Measurements from ENCODE around the gene RPL41.
"Not testable (repeated sequence)": the region's sequence is repeated elsewhere in the genome, so short reads cannot be mapped to it uniquely, and the experiment has no call there.

Gene RPL41

GRCh38 chr12:56154818-56155217 is 38.4 kb downstream of the RPL41 start:
- no peak for DNase-seq (ENCODE audit: low spot score)

DNA sequence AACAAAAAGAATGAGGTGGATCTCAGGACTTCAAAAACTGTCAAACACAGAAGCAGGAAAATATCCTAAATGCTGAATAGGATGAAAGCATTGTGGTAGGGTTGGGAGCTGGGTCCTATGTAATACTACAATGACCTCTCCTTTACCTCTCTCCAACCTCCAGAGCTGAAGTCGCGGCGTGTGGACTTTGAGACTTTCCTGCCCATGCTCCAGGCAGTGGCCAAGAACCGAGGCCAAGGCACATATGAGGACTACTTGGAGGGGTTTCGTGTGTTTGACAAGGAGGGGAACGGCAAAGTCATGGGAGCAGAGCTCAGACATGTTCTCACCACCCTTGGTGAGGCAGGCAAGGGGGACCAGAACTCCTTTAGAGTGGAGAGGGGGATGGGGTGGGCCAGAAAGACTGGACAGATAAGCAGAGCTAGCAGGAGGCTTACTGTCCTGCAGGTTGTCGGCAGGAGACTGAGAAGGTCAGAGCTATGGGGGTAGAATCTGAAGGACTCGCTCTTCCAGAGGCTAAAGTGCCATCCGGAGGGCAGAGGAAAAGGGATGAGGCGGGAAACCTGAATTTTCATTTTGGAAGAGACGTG is 38.9 kb downstream of the RPL41 start:
- DNase-seq (ENCODE audit: low spot score): no peak

- DNase-seq (ENCODE audit: low spot score): not testable (repeated sequence)
Observed at GRCh38 chr12:56156464-56157200, 40.2 kb downstream of the RPL41 start.

DNA sequence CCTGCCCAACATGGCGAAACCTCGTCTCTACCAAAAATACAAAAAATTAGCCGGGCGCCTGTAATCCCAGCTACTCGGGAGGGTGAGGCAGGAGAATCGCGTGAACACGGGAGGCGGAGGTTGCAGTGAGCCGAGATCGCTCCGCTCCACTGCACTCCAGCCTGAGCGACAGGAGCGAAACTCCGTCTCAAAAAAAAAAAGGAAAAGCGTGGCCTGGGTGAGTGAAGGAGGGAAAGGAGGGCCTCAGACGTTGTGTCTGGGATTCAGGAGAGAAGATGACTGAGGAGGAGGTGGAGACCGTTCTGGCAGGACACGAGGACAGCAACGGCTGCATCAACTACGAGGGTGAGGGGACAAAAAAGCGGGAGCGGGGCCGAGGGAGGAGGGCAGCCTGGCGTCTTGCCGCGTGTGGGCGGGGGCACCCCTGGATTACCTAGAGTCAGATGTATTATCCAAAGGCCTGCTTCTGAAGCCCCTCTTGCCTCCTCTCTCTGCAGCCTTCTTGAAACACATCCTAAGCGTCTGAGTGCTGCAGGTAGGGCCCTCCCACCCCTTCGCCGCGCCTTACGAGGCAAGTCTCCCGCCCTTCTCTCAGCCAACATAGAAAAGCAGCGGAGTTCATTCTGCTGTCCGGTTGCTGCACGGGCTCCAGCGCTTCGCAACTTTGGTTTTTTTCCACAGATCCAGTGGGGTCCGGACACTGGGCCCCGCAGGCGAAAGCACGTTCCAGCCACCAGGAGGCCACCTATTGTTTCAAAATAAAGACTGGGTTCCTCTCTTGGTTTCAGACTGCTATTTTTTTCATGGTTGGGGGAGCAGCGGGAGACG is 41.0 kb downstream of the RPL41 start:
- peak; percentile 87 for DNase-seq (ENCODE audit: low spot score)

GRCh38 chr12:56158029-56158925 is 41.8 kb downstream of the RPL41 start, which contains the start of gene MYL6:
MYL6 (plus strand) TSS chr12:56158359; CDS start chr12:56158402, 43 bp downstream.
- peak; percentile 98 for DNase-seq (ENCODE audit: low spot score)

- DNase-seq (ENCODE audit: low spot score): peak; percentile 55
Observed at GRCh38 chr12:56158926-56159461, 42.6 kb downstream of the RPL41 start.

- DNase-seq (ENCODE audit: low spot score): no peak
Observed at GRCh38 chr12:56159482-56160192, 43.2 kb downstream of the RPL41 start.

DNA sequence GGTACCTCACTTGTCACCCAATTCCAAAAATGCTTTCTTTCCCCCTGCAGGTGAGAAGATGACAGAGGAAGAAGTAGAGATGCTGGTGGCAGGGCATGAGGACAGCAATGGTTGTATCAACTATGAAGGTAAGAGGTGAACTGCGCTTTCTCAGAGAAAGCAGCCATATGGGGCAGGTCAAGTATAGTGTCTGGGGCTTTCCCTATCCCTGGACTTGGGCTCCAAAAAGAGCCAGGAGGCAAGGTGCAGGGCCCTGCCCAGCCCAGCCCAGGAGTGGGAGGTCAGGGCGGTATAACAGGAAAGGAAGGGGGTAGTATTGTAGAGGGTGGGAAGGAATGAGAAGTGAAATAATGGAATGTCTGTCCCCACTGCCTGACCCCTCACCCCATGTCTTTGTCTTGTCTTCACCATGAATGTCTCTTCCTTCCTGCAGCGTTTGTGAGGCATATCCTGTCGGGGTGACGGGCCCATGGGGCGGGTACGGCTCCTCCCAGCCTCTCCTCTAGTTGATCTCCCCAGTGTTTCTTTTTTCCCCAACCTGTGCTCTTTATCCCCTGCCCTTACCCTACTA is 43.8 kb downstream of the RPL41 start:
- DNase-seq (ENCODE audit: low spot score): peak; percentile 38

GRCh38 chr12:56160894-56161689 is 44.7 kb downstream of the RPL41 start:
- no peak for DNase-seq (ENCODE audit: low spot score)

GRCh38 chr12:56161690-56162351 is 45.4 kb downstream of the RPL41 start:
- no peak for DNase-seq (ENCODE audit: low spot score)

GRCh38 chr12:56162468-56163290 is 46.2 kb downstream of the RPL41 start:
- DNase-seq (ENCODE audit: low spot score): no peak

- no peak for DNase-seq (ENCODE audit: low spot score)
Observed at GRCh38 chr12:56163533-56164344, 47.3 kb downstream of the RPL41 start.

DNA sequence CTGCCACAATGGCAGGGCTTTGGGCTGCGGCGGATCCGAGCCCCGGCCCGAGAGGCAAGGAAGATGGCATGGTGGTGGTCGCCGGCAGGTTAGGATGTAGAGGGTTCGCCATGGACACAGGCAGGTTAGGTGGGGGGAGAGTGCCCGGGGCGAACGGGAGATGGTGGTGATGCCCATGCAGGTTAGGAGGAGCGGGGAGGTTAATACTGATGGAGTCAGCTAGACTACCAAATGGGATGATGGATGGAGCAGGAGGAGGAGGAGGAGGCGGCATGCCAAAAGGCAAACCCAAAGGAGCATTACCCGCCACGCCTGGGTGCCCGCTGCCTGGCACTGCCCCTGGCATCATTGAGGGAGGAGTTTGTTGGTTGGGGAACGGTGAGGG is 47.9 kb downstream of the RPL41 start:
- DNase-seq (ENCODE audit: low spot score): no peak

DNA sequence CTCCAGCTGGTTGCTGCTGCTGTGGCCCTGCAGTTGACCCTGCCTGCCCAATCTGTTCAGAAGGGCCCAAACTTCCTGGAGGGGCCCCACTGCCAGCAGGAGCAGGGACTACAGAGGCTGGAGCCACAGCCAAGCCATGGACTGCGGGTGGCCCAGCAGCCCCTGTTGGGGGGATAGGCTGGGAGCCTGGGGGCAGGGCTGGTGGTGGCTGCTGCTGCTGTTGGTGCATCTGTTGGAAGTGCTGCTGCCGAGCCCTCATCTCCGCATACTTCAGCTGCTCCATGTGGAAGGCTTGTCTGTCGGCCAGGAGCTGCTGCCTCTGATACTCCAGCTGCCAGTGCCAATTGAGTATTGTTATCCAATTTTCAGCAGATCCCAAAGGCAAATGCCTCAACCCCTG is 48.9 kb downstream of the RPL41 start:
- no peak for DNase-seq (ENCODE audit: low spot score)
